SK-N-SH (cell line): ENCODE results near the gene SNAPC1. TPM values are rescaled to one million over a fixed set of nuclear protein-coding genes. Genes with fewer than 3 reads are reported as not detected.

ENCODE experiments used
- CTCF ChIA-PET: fragments of 300-600, 350-600 bp; formaldehyde crosslinking; extraction: SDS; loops from one replicate; lab custom pipeline; 2021; lab: Yijun Ruan, JAX
- POLR2A ChIA-PET: fragments of 350-600 bp; sonication (Branson Sonifier 250); formaldehyde crosslinking; extraction: SDS; loops from one replicate; lab custom pipeline; 2020; ENCODE audit warnings: antibody characterized with exemption, inconsistent platforms; lab: Yijun Ruan, JAX
- DNase-seq: peaks from one replicate; pipeline ENCODE4 v3.0.0; 2012
- H2AFZ ChIP-seq: fragments of 200-600 bp; sonication (generic); 2 replicates; pipeline ENCODE4 v1.8.1; 2016; ENCODE audit warnings: antibody characterized with exemption, mild to moderate bottlenecking, low read depth
- H3F3A ChIP-seq: fragments of 200-600 bp; sonication (generic); replicated peaks from 2 replicates; pipeline ENCODE3; 2016; ENCODE audit warnings: antibody characterized with exemption, mild to moderate bottlenecking; ENCODE audit not compliant: insufficient read depth
- H3K27ac ChIP-seq, 2 experiments: fragments of 200-500 bp in 1 of 2; fragments of 200-600 bp in 1 of 2; sonication (Bioruptor generic) in 1 of 2; sonication (generic), shearing (Covaris generic) in 1 of 2; 2 replicates each; pipeline versions ENCODE4 v1.5.1 to v1.6.1; 2014 to 2016; ENCODE audit warnings: low read depth in 2 of 2, inconsistent platforms in 1 of 2, low read length in 1 of 2, mild to moderate bottlenecking in 1 of 2, mixed read lengths in 1 of 2
- H3K27me3 ChIP-seq: fragments of 200-600 bp; sonication (generic), shearing (Covaris generic); 2 replicates; pipeline ENCODE4 v1.6.1; 2016; ENCODE audit warnings: mixed run types; ENCODE audit not compliant: insufficient read depth
- H3K36me3 ChIP-seq, 2 experiments: fragments of 200-500 bp in 1 of 2; fragments of 200-600 bp in 1 of 2; sonication (Bioruptor generic) in 1 of 2; sonication (generic) in 1 of 2; replicated peaks in 1 of 2; 2 replicates each; pipeline versions ENCODE3 to v1.5.1; 2014 to 2016; ENCODE audit warnings: low read length in 1 of 2, mild to moderate bottlenecking in 1 of 2; ENCODE audit not compliant: insufficient read depth in 2 of 2, control insufficient read depth in 1 of 2
- H3K4me1 ChIP-seq, 2 experiments: fragments of 200-500 bp in 1 of 2; fragments of 200-600 bp in 1 of 2; sonication (Bioruptor generic) in 1 of 2; sonication (generic), shearing (Covaris generic) in 1 of 2; 2 replicates each; pipeline versions ENCODE4 v1.5.1 to v1.6.1; 2014 to 2016; ENCODE audit warnings: low read depth in 1 of 2, low read length in 1 of 2, mixed run types in 1 of 2; ENCODE audit not compliant: insufficient read depth in 2 of 2, control insufficient read depth in 1 of 2
- H3K4me2 ChIP-seq: fragments of 200-600 bp; sonication (generic), shearing (Covaris generic); 2 replicates; pipeline ENCODE4 v1.6.1; 2017; ENCODE audit warnings: mixed run types
- H3K4me3 ChIP-seq, 2 experiments: fragments of 200-500 bp in 1 of 2; fragments of 200-600 bp in 1 of 2; sonication (Bioruptor generic) in 1 of 2; sonication (generic), shearing (Covaris generic) in 1 of 2; 2 replicates each; pipeline versions ENCODE4 v1.5.1 to v1.8.1; 2014 to 2016; ENCODE audit warnings: low read depth in 2 of 2, inconsistent platforms in 1 of 2, low read length in 1 of 2, mild to moderate bottlenecking in 1 of 2, mixed read lengths in 1 of 2, moderate library complexity in 1 of 2
- H3K79me2 ChIP-seq: fragments of 200-600 bp; sonication (generic); 2 replicates; pipeline ENCODE4 v1.8.1; 2017; ENCODE audit warnings: mild to moderate bottlenecking; ENCODE audit not compliant: insufficient read depth
- H3K9ac ChIP-seq: fragments of 200-600 bp; sonication (generic); 2 replicates; pipeline ENCODE4 v1.6.1; 2017; ENCODE audit warnings: mixed run types
- H3K9me2 ChIP-seq: fragments of 200-600 bp; sonication (generic); 2 replicates; pipeline ENCODE4 v1.6.1; 2017; ENCODE audit warnings: mixed run types
- H3K9me3 ChIP-seq: fragments of 200-600 bp; sonication (generic); 2 replicates; pipeline ENCODE4 v1.6.1; 2017; ENCODE audit warnings: mixed run types, mild to moderate bottlenecking, moderate library complexity
- H4K20me1 ChIP-seq: fragments of 200-600 bp; sonication (generic); 2 replicates; pipeline ENCODE4 v1.6.1; 2017; ENCODE audit warnings: mild to moderate bottlenecking, mixed run types; ENCODE audit not compliant: insufficient read depth
- CTCF ChIP-seq: fragments of 200-600 bp; sonication (generic); IDR thresholded peaks from 2 replicates; pipeline ENCODE4 v1.6.1; 2017; ENCODE audit warnings: antibody characterized with exemption, mild to moderate bottlenecking, moderate library complexity
- EP300 ChIP-seq, 2 experiments: IDR thresholded peaks; 2 replicates each; pipeline versions ENCODE4 v1.4.0 to v1.6.1; 2012; ENCODE audit warnings: borderline replicate concordance in 1 of 2, low read depth in 1 of 2, low read length in 1 of 2
- EZH2phosphoT487 ChIP-seq: fragments of 200-600 bp; sonication (generic); IDR thresholded peaks from 2 replicates; pipeline ENCODE4 v1.6.1; 2017; ENCODE audit warnings: low read depth, mixed run types, mild to moderate bottlenecking, antibody characterized with exemption, moderate library complexity, borderline replicate concordance
- FOSL2 ChIP-seq: IDR thresholded peaks from 2 replicates; pipeline ENCODE4 v1.4.0; 2012; ENCODE audit warnings: low read depth, mild to moderate bottlenecking, moderate library complexity, borderline replicate concordance
- FOXJ3 ChIP-seq: sonication (generic); formaldehyde crosslinking; IDR thresholded peaks from 2 replicates; pipeline ENCODE4 v1.5.1; 2020; ENCODE audit warnings: mild to moderate bottlenecking, missing genetic modification reagents
- FOXM1 ChIP-seq: IDR thresholded peaks from 2 replicates; pipeline ENCODE4 v1.4.0; 2012; ENCODE audit warnings: low read depth, mild to moderate bottlenecking
- GABPA ChIP-seq: IDR thresholded peaks from 2 replicates; pipeline ENCODE4 v1.4.0; 2012; ENCODE audit warnings: low read depth, mild to moderate bottlenecking
- MEF2A ChIP-seq: IDR thresholded peaks from 2 replicates; pipeline ENCODE4 v1.4.0; 2012; ENCODE audit warnings: low read depth, borderline replicate concordance
- MXI1 ChIP-seq: IDR thresholded peaks from 2 replicates; pipeline ENCODE4 v1.6.1; 2012; ENCODE audit warnings: mild to moderate bottlenecking, low read depth, low read length, improper control_type of control experiment
- NRF1 ChIP-seq: IDR thresholded peaks from 2 replicates; pipeline ENCODE4 v1.6.1; 2012; ENCODE audit warnings: low read depth, mild to moderate bottlenecking, low read length
- POLR2AphosphoS5 ChIP-seq: IDR thresholded peaks from 2 replicates; pipeline ENCODE4 v1.6.1; 2012; ENCODE audit warnings: low read depth, low read length
- RCOR1 ChIP-seq: fragments of 150-350 bp; IDR thresholded peaks from 2 replicates; pipeline ENCODE4 v1.6.1; 2017; ENCODE audit warnings: antibody characterized with exemption, low read length
- REST ChIP-seq: IDR thresholded peaks from 2 replicates; pipeline ENCODE4 v1.6.1; 2012; ENCODE audit warnings: mild to moderate bottlenecking, low read depth, low read length, moderate library complexity
- SIN3A ChIP-seq: IDR thresholded peaks from 2 replicates; pipeline ENCODE4 v1.6.1; 2012; ENCODE audit warnings: low read depth, mild to moderate bottlenecking, low read length, moderate library complexity, borderline replicate concordance
- TCF12 ChIP-seq: IDR thresholded peaks from 2 replicates; pipeline ENCODE4 v1.4.0; 2012
- TEAD4 ChIP-seq: IDR thresholded peaks from 2 replicates; pipeline ENCODE4 v1.4.0; 2012; ENCODE audit warnings: mild to moderate bottlenecking, borderline replicate concordance; ENCODE audit not compliant: insufficient read depth
- WGBS: methylation state at CpG from one replicate; pipeline ENCODE4 v1.1.6; 2017; ENCODE audit warnings: low lambda C conversion rate; 5-methylcytosine and 5-hydroxymethylcytosine counted together
- polyA plus RNA-seq, 3 experiments: library from polyadenylated mRNA; depleted of rRNA; stranded (reverse); fragments of >200 nt; gene quantifications; 2 replicates each; pipeline ENCODE4 v1.2.3, GENCODE V29; 2012

SNAPC1 gene
- polyA plus RNA-seq, 1 of the 3 experiments (the other 2 are of a cell fraction) = 3.4 TPM

- TF ChIP-seq CTCF (no peak; the same call in 1 of the 2 replicates), MXI1 (no peak), POLR2AphosphoS5 (no peak), GABPA (no peak), MEF2A (no peak), RCOR1 (no peak)
These were observed 8.6 kb upstream of the SNAPC1 start (continued) for GRCh38 chr14:61753631-61754030.

- TF ChIP-seq MEF2A = no peak
- no peak for TF ChIP-seq REST
- TF ChIP-seq NRF1 = no peak
- no peak; a peak in 1 of 4 replicates for TF ChIP-seq EP300 (IDR thresholded peaks at IDR 0.05; ENCODE audit: borderline replicate concordance in 1 of 2, low read depth in 1 of 2, low read length in 1 of 2)
- no peak for TF ChIP-seq SIN3A
- TF ChIP-seq TEAD4 = no peak
- no peak for TF ChIP-seq FOSL2
- TF ChIP-seq FOXM1 = no peak
- TF ChIP-seq GABPA = no peak
- no peak for TF ChIP-seq TCF12
- TF ChIP-seq EZH2phosphoT487 = no peak
- no peak for TF ChIP-seq RCOR1
- TF ChIP-seq FOXJ3 (CRISPR knock-in tag) = no peak
- Histone ChIP-seq H3K9me2 (no peaks in the 10 kb centered on the region), H3K27me3 (no peaks in the 10 kb centered on the region), H3K4me3 (no peak overlapping the region), H3K27ac (no peak overlapping the region), H2AFZ (no peak overlapping the region), H3K9ac (no peak overlapping the region), H3K36me3 (peaks cover 6 to 23% of the 10 kb centered on the region in 2 experiments), H3K4me1 (peaks cover 4 to 11% of the 10 kb centered on the region in 2 experiments; a peak in 2 of 4 replicates), H3K79me2 (no peaks in the 10 kb centered on the region), H3K4me2 (no peak overlapping the region), H3F3A (peaks cover 22% of the 10 kb centered on the region), H4K20me1 (no peaks in the 10 kb centered on the region), H3K9me3 (no peaks in the 10 kb centered on the region)
- no peak for DNase-seq
- WGBS = 91% methylated on average over 5 of the region's 5 CpGs
- ChIA-PET CTCF (interaction anchor here (0.6 kb wide), 1 partner anchor 12 kb away, joined by 4 read pairs; no protein-coding TSS in a partner anchor), POLR2A (no interaction called here)
These were observed 7.4 kb upstream of the SNAPC1 start for GRCh38 chr14:61754627-61755381.
